CD1c-positive myeloid dendritic cell (primary cell): ENCODE measurements around the gene SLC51A.
"Not testable (repeated sequence)": the region's sequence is repeated elsewhere in the genome, so short reads cannot be mapped to it uniquely, and the experiment has no call there.

Source experiments
- DNase-seq: peaks from one replicate; pipeline ENCODE4 v3.0.0-alpha.2; 2016; ENCODE audit errors: extremely low spot score

The SLC51A gene

DNA sequence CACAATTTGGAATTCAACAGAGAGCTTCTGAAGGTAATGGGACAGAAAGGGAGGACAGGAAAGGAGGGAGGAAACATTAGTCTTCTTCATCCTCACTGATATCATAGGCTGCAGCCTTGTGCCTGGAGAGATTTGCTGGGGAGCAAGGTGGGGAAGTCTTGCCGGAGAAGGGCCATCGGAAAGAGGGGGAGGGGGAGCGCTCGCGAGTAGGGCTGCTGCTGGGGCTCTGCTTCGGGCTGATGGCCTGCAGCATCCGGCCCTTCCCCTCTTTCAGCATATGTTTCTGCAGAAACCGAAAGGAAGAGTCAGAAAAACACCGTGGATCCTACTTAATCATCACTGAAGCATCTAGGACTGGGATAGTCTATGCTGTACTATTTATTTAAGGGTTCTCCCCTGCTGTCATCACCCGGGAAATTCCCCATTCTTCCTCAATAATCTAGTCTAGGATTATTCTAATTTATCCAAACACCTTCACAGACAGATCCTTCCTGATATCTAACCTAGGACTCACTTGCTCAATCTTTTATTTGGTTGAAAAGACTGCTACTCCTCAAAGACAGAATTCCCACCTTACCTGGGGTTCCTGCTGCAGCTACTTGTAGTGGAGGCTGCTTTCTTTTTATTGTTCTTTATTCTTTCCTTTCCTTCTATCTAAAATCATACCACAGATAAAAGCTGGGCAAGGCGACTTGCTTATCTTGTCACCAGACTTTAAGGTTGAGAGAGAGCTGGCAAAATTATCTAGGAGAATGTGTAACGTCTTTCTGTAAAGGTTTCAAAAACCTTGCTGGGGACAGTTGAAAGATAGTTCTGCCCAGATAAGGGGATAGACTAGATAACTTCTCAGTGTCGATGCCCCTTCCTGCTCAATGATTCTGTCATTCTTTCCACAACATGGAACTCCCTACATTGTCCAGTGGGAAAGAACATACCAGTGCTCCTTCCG is 22.6 kb downstream of the SLC51A start:
- no peak for DNase-seq

DNA sequence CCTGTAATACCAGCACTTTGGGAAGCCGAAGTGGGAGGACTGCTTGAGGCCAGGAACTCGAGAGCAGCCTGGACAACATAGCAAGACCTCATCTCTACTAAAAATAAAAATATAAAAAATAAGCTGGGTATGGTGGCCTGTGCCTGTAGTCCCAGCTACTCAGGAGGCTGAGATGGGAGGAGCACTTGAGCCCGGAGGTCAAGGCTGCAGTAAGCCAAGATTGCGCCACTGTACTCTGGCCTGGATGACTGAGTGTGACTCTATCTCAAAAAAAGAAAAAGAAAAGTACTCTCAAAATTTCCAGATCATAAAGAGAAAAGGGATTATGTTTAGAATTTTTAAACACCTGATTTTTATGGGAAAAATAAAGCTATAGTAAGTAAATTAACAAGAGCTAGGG is 24.1 kb downstream of the SLC51A start:
- DNase-seq, result no peak

DNA sequence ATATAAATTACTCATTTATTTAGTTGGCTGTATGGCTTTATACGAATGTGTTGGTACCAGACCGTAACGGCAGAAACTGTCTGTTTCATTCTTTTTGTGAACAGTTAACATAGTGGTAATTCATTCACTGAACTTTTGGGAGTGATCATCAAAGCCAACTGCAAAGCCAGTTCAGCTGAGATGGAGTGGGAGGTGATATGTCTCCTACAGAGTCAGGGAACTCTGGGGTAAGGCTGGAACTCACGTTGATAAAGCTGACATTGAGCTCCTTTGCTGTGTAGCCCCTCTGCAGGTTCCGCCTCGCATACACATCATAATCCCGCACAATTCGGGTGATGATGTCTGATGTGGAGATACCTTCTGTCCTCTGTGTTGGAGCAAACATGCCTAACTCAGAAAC is 25.4 kb downstream of the SLC51A start:
- no peak for DNase-seq

DNA sequence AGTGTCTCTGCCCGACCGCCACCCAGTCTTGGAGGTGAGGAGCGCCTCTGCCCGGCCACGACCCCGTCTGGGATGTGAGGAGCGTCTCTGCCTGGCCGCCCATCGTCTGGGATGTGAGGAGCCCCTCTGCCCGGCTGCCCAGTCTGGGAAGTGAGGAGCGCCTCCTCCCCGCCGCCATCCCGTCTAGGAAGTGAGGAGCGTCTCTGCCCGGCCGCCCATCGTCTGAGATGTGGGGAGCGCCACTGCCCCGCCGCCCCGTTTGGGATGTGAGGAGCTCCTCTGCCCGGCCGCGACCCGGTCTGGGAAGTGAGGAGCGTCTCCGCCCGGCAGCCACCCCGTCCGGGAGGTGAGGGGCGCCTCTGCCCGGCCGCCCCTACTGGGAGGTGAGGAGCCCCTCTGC is 27.8 kb downstream of the SLC51A start:
- DNase-seq, result not testable (repeated sequence)

DNA sequence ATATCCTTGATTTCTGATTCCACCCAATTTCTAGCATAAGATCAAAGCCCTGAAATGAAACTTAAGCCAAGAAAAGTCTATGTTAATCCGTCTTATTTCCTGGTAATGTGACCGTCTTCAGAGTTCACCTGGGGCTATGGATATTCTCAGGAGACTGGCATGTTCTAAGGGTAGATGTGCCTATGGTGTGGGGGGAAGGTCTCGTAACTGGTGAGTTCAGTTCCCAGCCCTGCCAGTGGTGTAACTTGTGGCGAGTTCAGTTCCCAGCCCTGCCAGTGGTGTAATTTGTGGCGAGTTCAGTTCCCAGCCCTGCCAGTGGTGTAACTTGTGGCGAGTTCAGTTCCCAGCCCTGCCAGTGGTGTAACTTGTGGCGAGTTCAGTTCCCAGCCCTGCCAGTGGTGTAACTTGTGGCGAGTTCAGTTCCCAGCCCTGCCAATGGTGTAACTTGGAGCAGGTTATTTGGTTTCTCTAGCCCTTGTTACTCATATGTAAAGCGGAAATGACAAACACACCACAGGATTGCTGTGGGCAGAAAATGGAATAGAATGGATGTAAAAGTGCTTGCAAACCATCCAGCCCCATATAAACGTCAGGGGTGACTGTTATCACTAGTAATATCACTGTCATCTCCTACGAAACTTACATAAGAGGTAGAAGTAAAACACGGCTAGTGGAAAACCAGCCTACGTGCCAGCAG is 30.4 kb downstream of the SLC51A start:
- DNase-seq, result no peak

DNA sequence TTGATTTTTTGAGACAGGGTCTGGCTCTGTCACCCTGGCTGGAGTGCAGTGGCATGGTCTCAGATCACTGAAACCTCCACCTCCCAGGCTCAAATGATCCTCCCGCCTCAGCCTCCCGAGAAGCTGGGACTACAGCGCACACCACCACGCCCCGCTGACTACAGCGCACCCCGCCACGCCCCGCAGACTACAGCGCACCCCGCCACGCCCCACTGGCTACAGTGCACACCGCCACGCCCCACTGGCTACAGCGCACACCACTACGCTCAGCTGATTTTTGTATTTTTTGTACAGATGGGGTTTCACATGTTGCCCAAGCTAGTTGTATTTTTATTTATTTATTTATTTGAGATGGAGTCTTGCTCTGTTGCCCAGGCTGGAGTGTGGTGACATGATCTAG is 35.6 kb downstream of the SLC51A start:
- DNase-seq, result no peak

DNA sequence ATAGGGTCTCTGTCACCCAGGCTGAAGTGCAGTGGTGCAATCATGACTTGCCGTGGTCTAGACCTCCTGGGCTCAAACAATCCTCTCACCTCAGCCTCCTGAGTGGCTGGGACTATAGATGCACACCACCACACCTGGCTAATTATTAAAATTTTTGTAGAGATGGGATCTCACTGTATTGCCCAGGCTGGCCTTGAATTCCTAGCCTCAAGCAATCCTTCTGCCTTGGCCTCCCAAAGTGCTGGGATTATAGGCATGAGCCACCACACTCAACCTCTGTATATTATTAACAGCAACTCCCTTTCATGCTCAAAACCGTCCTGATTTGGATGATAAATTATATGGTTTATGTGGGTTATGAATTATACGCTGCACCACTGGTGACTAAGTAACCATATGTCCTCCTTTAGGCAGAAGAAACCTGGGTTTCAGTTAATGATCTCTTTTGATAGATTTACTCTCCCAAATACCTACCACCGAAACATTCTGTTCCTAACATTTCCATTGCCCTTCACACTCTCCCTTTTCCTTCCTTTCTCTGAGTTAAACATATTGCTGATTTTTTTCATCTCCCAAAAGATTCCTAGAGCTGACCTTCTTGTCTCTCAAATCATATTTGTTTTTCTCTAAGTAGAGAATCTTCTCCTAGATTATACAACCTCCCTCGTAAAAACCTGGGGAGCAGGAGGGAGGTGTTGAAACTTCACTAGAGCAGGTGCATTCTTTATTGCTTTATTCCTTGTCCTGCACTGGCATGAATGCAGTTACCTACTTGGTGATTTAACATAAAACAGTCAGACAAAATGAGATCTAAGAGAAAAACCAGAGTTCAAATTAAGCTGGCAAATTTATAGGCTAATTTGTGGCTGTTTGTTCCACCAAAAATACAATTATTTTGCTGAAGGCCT is 38.3 kb downstream of the SLC51A start:
- DNase-seq, result no peak

DNA sequence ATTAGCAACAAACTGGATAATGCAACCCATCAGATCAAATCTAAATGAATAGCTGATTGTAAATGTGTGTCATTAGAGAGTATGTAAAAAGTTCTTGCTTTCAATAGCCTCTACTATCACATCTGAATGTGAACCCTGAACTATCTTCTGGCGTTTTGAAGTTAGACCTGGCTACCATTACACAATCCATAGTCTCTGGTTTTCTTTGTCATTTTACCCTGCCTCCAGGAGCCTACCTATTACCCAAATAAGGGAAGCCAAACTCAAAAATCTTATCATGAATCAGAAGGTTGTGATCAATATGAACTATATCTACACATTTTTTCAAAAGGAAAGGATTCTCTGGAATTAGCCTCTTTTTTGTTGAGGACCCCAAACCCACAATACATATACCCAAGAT is 39.4 kb downstream of the SLC51A start:
- no peak for DNase-seq

DNA sequence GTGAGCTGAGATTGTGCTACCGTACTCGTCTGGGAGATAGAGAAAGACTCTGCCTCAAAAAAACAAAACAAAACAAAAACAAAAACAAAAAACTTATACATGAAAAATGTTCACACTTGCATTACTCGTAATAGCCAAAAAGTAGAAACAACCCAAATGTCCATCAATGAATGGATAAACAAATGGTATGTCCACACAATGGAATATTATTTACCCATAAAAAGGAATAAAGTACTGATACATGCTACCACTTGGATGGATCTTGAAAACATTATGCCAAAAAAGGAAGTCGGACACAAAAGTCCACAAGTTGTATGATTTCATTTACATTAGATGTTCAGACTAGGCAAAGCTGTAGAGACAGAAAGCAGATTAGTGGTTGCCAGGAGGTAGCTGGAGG is 44.5 kb downstream of the SLC51A start:
- no peak for DNase-seq

DNA sequence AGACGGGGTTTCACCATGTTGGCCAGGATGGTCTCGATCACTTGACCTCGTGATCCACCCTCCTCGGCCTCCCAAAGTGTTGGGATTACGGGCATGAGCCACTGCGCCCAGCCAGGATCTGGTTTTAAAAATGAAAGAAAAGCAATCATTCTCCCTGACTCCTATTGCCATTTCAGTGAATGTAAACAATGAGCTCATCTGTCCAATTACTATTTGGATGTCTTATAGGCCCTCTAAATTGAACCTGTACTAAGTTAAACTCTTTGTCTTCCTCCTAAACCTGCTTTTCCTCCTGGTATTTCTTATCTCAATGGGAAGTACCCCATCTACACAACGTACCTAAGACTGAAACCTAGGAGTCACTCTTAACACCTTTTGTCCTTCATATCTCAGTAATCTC is 47.5 kb downstream of the SLC51A start:
- no peak for DNase-seq

DNA sequence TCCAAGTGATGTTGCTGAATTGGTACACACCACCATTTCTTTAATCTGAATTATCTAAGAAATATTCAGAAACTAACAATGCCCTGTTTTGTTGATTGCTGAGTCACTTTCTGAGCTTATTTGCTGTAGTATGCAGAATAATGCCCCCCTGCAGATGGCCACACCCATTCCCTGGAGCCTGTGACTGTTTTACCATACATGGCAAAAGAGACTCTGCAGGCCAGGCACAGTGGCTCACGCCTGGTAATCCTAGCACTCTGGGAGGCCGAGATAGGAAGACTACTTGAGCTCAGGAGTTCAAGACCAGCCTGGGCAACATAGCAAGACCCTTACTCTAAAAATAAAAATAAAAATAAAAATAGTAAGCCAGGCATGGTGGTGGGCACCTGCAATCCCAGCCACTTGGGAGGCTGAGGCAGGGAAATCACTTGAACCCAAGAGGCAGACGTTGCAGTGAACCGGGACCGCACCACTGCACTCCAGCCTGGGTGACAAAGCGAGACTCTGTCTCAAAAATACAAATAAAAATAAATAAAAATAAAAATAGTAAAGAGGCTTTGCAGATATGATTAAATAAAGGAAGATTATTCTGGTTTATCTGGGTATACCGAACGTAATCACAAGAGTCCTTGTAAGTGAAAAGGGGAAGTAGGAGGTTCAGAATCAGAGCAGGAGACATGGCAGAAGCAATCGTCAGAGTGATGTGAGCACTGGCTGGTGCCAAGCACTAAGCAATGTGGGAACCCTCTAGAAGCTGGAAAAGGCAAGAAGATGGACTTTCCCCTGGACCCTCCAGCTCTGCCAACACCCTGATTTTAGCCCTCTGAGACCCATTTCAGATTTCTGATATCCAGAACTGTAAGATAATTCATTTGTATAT is 52.2 kb downstream of the SLC51A start:
- DNase-seq, result peak; percentile 35

DNA sequence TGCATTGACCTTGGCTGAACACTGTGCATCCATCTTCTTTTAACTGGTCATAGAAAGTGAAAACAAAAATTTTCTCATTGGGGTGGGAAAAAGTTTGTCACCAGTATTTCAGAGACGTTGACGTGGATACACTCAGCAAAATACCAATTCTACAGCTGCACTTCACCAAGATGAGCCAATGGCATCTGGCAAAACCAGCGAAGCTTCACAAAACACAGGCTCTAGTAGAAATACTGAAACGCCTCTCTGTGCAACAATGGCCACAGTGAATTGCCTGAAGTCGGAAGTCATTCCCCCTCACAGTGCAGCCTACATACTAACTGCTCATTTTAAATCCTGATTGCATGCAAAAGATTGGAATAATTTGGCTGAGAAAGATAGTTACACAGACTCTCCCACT is 54.2 kb downstream of the SLC51A start:
- no peak for DNase-seq

DNA sequence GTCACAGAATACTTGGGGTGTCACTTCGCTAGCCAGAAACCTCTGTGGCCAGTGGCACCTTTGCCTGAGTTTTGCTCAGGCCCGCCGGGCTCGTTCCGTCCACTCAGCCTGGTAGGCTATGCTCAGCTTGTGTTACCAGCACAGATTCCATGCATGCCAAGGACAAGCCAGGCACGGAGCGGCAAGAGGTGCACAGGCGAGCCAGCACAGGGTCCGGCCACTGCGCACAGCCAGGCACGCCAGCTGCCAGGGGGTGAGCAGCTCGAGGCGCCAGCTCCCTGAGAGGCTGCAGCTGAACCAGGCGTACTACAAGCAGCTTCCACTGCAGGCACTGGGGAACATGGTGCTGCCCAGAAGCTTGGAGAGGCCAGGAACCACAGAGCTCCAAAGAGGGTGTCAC is 56.5 kb downstream of the SLC51A start:
- no peak for DNase-seq

DNA sequence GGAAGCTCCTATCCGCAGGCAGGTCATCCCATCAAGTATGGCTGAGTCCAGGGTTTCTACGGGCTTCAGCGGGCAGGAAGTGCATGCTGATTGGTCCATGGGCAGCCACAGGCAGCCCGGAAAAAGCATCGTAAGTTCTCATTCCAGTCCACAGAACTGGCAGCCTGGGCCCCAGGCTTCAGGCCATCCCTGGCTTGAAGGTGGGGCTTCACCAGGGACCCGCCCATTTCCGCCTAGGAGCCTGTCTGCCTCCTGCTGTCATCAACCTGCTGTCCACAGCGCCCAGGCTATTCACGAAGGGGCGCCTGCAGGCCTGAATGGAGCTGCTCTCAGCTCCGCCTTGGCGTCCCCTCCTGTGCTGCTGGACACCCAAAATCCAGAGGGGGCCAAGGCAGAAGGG is 57.3 kb downstream of the SLC51A start:
- DNase-seq, result no peak

DNA sequence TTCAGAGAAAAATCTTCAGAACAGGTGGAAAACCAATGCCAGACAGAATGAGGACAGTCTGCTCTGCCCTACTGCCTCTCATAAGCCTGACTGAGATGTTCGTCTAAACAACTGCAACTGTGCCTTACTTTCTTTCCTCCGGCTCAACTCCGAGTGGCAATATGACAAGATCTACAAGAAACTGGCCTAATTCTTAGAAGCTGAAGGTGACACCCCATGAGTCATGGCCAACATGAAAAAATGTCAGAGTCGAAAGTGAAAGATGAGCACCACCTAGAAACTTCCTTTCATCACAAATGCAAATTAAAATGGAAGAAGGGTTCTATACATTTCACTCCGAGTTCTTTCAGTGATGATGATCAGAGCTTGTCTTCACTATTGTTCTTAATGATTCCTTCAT is 58.3 kb downstream of the SLC51A start:
- DNase-seq, result peak; percentile 60

DNA sequence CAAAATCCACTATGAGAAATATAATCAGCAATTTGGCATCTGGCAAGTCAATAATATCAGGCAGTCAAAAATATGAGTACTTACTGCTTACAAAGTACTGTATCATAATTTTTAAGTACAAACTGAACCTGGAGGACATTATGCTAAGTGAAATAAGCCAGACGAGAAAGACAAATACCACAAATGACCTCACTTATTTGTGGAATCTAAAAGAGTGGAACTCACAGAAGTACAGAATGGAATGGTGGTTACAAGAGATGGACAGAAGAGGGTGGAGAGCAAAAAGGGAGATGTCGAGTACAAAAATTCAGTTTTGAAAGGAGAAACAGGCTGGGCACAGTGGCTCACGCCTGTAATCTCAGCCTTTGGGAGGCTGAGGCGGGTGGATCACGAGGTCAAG is 58.8 kb downstream of the SLC51A start:
- DNase-seq, result no peak

DNA sequence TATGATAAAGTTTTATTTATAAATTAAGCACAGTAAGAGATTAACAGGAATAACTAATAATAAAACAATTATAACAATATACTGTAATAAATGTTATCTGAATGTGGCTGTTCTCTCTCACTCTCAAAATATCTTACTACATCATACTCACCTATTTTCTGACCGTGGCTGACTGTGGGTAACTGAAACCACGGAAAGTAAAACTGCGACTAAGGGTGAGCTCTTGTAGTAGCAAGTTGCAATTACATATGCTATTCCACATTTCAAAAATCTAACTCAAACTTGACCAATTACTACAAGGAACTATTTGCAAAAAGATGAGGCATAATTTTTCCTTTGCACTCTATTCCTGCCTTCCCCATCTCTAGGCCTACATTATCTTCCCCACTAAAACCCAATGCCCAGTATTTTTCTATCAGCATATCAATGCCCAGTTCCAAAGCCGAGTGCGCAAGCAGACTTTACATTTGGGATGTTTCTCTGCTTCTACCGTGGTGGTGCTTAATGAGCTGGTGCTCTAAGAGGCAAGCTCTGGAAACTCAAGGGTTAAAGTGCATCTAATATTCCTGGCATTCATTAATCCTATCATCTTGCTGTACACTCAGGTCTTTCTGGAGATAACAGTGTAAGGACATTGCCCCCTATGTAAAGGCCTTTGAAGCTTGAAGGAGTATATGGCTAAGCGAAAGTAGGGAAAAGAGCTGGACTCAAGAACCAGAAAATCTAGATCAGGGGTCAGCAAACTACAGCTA is 64.5 kb downstream of the SLC51A start:
- no peak for DNase-seq

DNA sequence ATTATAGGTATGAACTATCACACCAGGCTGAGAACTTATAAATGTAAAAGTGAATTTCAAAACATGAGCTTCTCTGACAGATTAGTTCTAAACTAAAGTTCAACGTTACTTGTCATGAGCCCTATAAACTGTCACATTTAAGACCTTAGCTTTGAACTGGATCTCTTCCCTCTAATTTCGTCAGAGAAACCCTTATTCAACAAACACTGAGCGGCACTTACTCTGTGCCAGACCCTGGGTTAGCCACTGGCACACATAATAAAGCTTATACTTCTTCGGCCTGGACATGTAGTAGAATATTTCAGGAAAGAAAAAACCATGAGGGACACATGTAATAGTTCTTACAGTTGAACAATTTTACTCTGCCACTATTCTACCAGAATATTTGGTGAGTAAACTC is 65.6 kb downstream of the SLC51A start:
- no peak for DNase-seq
